ENCODE data around the gene ARHGAP33.

- TF ChIP-seq, protein P1, sequence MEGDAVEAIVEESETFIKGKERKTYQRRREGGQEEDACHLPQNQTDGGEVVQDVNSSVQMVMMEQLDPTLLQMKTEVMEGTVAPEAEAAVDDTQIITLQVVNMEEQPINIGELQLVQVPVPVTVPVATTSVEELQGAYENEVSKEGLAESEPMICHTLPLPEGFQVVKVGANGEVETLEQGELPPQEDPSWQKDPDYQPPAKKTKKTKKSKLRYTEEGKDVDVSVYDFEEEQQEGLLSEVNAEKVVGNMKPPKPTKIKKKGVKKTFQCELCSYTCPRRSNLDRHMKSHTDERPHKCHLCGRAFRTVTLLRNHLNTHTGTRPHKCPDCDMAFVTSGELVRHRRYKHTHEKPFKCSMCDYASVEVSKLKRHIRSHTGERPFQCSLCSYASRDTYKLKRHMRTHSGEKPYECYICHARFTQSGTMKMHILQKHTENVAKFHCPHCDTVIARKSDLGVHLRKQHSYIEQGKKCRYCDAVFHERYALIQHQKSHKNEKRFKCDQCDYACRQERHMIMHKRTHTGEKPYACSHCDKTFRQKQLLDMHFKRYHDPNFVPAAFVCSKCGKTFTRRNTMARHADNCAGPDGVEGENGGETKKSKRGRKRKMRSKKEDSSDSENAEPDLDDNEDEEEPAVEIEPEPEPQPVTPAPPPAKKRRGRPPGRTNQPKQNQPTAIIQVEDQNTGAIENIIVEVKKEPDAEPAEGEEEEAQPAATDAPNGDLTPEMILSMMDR (IDR thresholded peaks at IDR 0.05): no peak
- TF ChIP-seq POLR2A (IDR thresholded peaks at IDR 0.05; ENCODE audit: low read depth): no peak
Measured at GRCh38 chr19:35746531-35746930, 28.8 kb upstream of the ARHGAP33 start.

Data from esophagus muscularis mucosa (tissue), 3 donors.